Measurements from ENCODE around the gene PAQR4. TPM values are rescaled to one million over a fixed set of nuclear protein-coding genes. Genes with fewer than 3 reads are reported as not detected.

The PAQR4 gene
- total and polyA plus RNA-seq, 10 of the 15 experiments (the other 5 are each of a cell fraction or from before 2014, with no cell fraction given), result 0.39 to 31.8 (median 13.5) TPM

DNA sequence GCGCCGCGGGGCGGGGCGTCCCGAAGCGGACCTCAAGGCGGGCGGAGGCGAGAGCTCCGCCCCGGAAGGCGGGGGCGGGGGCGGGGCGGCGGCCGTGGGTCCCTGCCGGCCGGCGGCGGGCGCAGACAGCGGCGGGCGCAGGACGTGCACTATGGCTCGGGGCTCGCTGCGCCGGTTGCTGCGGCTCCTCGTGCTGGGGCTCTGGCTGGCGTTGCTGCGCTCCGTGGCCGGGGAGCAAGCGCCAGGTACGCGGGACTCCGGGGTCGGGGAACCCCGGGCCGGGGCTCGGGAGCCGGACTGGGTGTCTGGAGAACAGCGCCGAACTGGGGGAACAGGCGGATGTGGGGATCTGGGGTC is 51.1 kb downstream of the PAQR4 start, which contains the start of gene TNFRSF12A:
TNFRSF12A (plus strand) TSS at position 122 of the 357 bp plus-strand sequence; CDS start at position 152, 30 bp downstream.
- H4K20me1 ChIP-seq (ENCODE audit: control insufficient read depth, insufficient read depth), result no peaks in the 10 kb centered on the region
- no peak for DNase-seq (ENCODE audit: low read depth, low spot score)
- no peaks in the 10 kb centered on the region for H3K27me3 ChIP-seq (replicated peaks in 1 of 2; ENCODE audit: control insufficient read depth in 2 of 2, insufficient read depth in 2 of 2, low read length in 1 of 2)
- ATAC-seq, result peak; percentile 56
- intact Hi-C loops (cut with micrococcal nuclease; ENCODE audit: unreplicated experiment), result no loop called here
- peak within 1 kb of the TSS; percentile 73 for H3K4me3 ChIP-seq
- BruUV-seq (replicated peaks), result no TSS peak
- CTCF ChIA-PET, result interaction anchor here (0.9 to 18.2 kb wide), 4 partner anchors 8 to 112 kb away, joined by 4 to 421 read pairs (median 14); no protein-coding TSS in a partner anchor
- 1% methylated on average over 34 of the region's 49 CpGs for WGBS (ENCODE audit: insufficient coverage, insufficient replicate concordance, low lambda C conversion rate, missing lambda C conversion rate)
- no peak within 1 kb of the TSS for H3K27ac ChIP-seq (ENCODE audit: control insufficient read depth, insufficient read depth)
- RAD21 ChIA-PET (ENCODE audit: unreplicated experiment), result interaction anchor here (1.1 to 2.2 kb wide), 7 partner anchors 8 to 39 kb away, joined by 3 to 21 read pairs (median 5); no protein-coding TSS in a partner anchor
- H3K4me1 ChIP-seq (ENCODE audit: control insufficient read depth, insufficient read depth, low read length), result peaks cover 25% of the 10 kb centered on the region
- POLR2A ChIA-PET, result interaction anchor here (0.7 to 1.5 kb wide), 4 partner anchors 10 to 137 kb away, joined by 3 to 5 read pairs (median 4); partner anchors contain the start of gene FLYWCH2
- peak within 1 kb of the TSS; percentile 87 for H2AFZ ChIP-seq (ENCODE audit: control insufficient read depth, low read depth, low read length)
- H3K4me2 ChIP-seq (ENCODE audit: control insufficient read depth, insufficient read depth), result peak within 1 kb of the TSS; percentile 83
- H3K36me3 ChIP-seq (ENCODE audit: control insufficient read depth in 2 of 2, insufficient read depth in 2 of 2, low read length in 1 of 2), result no peaks in the 10 kb centered on the region; a peak in 1 of 4 replicates
- in situ Hi-C loops (cut with MboI), result no loop called here
- SMC1A ChIA-PET (ENCODE audit: uncharacterized antibody, unreplicated experiment), result no interaction called here
- H3K9ac ChIP-seq (ENCODE audit: control insufficient read depth, insufficient read depth, low read length), result no peak within 1 kb of the TSS; the same call in 1 of the 2 replicates
- no peaks in the 10 kb centered on the region for H3K9me3 ChIP-seq (replicated peaks; ENCODE audit: control insufficient read depth, insufficient read depth, low read length)
- no peaks in the 10 kb centered on the region for H3K79me2 ChIP-seq (ENCODE audit: control insufficient read depth, insufficient read depth, low read length)
- FAIRE-seq, result no peak
- TF ChIP-seq IKZF2 (IDR thresholded peaks at IDR 0.05) (no peak), MTA2 (IDR thresholded peaks at IDR 0.05; ENCODE audit: low read depth) (no peak), MYB (IDR thresholded peaks at IDR 0.05; ENCODE audit: borderline replicate concordance, low read depth, low read length) (no peak), RBBP5 (conservative IDR thresholded peaks at IDR 0.05) (no peak), NR2C1 (IDR thresholded peaks at IDR 0.05) (no peak), GABPA (IDR thresholded peaks at IDR 0.05; ENCODE audit: low read depth) (no peak), IRF4 (IDR thresholded peaks at IDR 0.05; ENCODE audit: low read depth, low read length) (no peak), FOXM1 (IDR thresholded peaks at IDR 0.05; ENCODE audit: low read depth, low read length) (no peak), CHD2 (IDR thresholded peaks at IDR 0.05; ENCODE audit: borderline replicate concordance, low read depth, low read length) (0 out of 2 replicates have a peak, but pooled peaks have one; percentile 14), SIN3A (IDR thresholded peaks at IDR 0.05; ENCODE audit: low read depth, low read length) (no peak), STAT1 (conservative IDR thresholded peaks at IDR 0.05) (no peak)
- TF ChIP-seq, protein P1, sequence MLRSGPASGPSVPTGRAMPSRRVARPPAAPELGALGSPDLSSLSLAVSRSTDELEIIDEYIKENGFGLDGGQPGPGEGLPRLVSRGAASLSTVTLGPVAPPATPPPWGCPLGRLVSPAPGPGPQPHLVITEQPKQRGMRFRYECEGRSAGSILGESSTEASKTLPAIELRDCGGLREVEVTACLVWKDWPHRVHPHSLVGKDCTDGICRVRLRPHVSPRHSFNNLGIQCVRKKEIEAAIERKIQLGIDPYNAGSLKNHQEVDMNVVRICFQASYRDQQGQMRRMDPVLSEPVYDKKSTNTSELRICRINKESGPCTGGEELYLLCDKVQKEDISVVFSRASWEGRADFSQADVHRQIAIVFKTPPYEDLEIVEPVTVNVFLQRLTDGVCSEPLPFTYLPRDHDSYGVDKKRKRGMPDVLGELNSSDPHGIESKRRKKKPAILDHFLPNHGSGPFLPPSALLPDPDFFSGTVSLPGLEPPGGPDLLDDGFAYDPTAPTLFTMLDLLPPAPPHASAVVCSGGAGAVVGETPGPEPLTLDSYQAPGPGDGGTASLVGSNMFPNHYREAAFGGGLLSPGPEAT (IDR thresholded peaks at IDR 0.05; ENCODE audit: low read depth), result no peak
- TF ChIP-seq, protein P2, sequence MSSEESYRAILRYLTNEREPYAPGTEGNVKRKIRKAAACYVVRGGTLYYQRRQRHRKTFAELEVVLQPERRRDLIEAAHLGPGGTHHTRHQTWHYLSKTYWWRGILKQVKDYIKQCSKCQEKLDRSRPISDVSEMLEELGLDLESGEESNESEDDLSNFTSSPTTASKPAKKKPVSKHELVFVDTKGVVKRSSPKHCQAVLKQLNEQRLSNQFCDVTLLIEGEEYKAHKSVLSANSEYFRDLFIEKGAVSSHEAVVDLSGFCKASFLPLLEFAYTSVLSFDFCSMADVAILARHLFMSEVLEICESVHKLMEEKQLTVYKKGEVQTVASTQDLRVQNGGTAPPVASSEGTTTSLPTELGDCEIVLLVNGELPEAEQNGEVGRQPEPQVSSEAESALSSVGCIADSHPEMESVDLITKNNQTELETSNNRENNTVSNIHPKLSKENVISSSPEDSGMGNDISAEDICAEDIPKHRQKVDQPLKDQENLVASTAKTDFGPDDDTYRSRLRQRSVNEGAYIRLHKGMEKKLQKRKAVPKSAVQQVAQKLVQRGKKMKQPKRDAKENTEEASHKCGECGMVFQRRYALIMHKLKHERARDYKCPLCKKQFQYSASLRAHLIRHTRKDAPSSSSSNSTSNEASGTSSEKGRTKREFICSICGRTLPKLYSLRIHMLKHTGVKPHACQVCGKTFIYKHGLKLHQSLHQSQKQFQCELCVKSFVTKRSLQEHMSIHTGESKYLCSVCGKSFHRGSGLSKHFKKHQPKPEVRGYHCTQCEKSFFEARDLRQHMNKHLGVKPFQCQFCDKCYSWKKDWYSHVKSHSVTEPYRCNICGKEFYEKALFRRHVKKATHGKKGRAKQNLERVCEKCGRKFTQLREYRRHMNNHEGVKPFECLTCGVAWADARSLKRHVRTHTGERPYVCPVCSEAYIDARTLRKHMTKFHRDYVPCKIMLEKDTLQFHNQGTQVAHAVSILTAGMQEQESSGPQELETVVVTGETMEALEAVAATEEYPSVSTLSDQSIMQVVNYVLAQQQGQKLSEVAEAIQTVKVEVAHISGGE (CRISPR knock-in tag; IDR thresholded peaks at IDR 0.05), result no peak
- TF ChIP-seq, protein P3, sequence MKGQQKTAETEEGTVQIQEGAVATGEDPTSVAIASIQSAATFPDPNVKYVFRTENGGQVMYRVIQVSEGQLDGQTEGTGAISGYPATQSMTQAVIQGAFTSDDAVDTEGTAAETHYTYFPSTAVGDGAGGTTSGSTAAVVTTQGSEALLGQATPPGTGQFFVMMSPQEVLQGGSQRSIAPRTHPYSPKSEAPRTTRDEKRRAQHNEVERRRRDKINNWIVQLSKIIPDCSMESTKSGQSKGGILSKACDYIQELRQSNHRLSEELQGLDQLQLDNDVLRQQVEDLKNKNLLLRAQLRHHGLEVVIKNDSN (IDR thresholded peaks at IDR 0.05; ENCODE audit: borderline replicate concordance, extremely low read length, insufficient read depth, low read depth, low read length), result no peak
- TF ChIP-seq, protein P4, sequence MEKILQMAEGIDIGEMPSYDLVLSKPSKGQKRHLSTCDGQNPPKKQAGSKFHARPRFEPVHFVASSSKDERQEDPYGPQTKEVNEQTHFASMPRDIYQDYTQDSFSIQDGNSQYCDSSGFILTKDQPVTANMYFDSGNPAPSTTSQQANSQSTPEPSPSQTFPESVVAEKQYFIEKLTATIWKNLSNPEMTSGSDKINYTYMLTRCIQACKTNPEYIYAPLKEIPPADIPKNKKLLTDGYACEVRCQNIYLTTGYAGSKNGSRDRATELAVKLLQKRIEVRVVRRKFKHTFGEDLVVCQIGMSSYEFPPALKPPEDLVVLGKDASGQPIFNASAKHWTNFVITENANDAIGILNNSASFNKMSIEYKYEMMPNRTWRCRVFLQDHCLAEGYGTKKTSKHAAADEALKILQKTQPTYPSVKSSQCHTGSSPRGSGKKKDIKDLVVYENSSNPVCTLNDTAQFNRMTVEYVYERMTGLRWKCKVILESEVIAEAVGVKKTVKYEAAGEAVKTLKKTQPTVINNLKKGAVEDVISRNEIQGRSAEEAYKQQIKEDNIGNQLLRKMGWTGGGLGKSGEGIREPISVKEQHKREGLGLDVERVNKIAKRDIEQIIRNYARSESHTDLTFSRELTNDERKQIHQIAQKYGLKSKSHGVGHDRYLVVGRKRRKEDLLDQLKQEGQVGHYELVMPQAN (conservative IDR thresholded peaks at IDR 0.05), result peak; percentile 65; the same call in 1 of the 2 replicates
